Upper lobe of left lung (tissue), 4 donors: ENCODE data around the gene SPOCK2.

Source experiments
- EP300 ChIP-seq, 4 donors: sonication (generic); formaldehyde crosslinking; IDR thresholded peaks; one replicate each; pipeline ENCODE4 v1.5.1; 2017; ENCODE audit warnings: antibody characterized with exemption in 4 of 4, control low read depth in 2 of 4
- TF ChIP-seq, protein P1 (sequence below), 6 experiments: fragments of 450-650 bp in 4 of 6; fragments of 200-600 bp in 2 of 6; sonication (generic) in 2 of 6; IDR thresholded peaks; one replicate each; pipeline ENCODE4 v1.5.1; 2016 to 2019; ENCODE audit warnings: antibody characterized with exemption in 6 of 6

- no peak for TF ChIP-seq EP300 (IDR thresholded peaks at IDR 0.05)
- TF ChIP-seq, protein P1, sequence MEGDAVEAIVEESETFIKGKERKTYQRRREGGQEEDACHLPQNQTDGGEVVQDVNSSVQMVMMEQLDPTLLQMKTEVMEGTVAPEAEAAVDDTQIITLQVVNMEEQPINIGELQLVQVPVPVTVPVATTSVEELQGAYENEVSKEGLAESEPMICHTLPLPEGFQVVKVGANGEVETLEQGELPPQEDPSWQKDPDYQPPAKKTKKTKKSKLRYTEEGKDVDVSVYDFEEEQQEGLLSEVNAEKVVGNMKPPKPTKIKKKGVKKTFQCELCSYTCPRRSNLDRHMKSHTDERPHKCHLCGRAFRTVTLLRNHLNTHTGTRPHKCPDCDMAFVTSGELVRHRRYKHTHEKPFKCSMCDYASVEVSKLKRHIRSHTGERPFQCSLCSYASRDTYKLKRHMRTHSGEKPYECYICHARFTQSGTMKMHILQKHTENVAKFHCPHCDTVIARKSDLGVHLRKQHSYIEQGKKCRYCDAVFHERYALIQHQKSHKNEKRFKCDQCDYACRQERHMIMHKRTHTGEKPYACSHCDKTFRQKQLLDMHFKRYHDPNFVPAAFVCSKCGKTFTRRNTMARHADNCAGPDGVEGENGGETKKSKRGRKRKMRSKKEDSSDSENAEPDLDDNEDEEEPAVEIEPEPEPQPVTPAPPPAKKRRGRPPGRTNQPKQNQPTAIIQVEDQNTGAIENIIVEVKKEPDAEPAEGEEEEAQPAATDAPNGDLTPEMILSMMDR (IDR thresholded peaks at IDR 0.05): no peak
Observed at GRCh38 chr10:72087392-72087968, 871 bp downstream of the SPOCK2 start.
